Measurements from ENCODE around the gene AKAP13.

The AKAP13 gene

GRCh38 chr15:85445361-85445760 lies 65.0 kb downstream of the AKAP13 start:
- no peak for TF ChIP-seq CTCF (IDR thresholded peaks at IDR 0.05; ENCODE audit: low read depth, low read length, missing control alignments)
- no peak for DNase-seq (ENCODE audit: low read depth)
- in situ Hi-C loops (cut with HindIII; ENCODE audit: low sequenced_read_pairs): no loop called here

GRCh38 chr15:85451099-85451700 lies 70.8 kb downstream of the AKAP13 start:
- no peak overlapping the region for H3K4me3 ChIP-seq (ENCODE audit: low read depth, low read length)
- no peak for DNase-seq (ENCODE audit: low read depth)
- in situ Hi-C loops (cut with HindIII; ENCODE audit: low sequenced_read_pairs): no loop called here
- no peak for TF ChIP-seq CTCF (IDR thresholded peaks at IDR 0.05; ENCODE audit: low read depth, low read length, missing control alignments)

More at GRCh38 chr15:85445361-85445760, 65.0 kb downstream of the AKAP13 start:
- H3K4me3 ChIP-seq (ENCODE audit: low read depth, low read length): no peak overlapping the region

- H3K4me3 ChIP-seq (ENCODE audit: low read depth, low read length): no peak overlapping the region
- in situ Hi-C loops (cut with HindIII; ENCODE audit: low sequenced_read_pairs): no loop called here
- DNase-seq (ENCODE audit: low read depth): no peak
- no peak for TF ChIP-seq CTCF (IDR thresholded peaks at IDR 0.05; ENCODE audit: low read depth, low read length, missing control alignments)
These were observed 72.0 kb downstream of the AKAP13 start for GRCh38 chr15:85452436-85452835.

- no peak for TF ChIP-seq CTCF (IDR thresholded peaks at IDR 0.05; ENCODE audit: low read depth, low read length, missing control alignments)
- H3K4me3 ChIP-seq (ENCODE audit: low read depth, low read length): no peak overlapping the region
- no peak for DNase-seq (ENCODE audit: low read depth)
- in situ Hi-C loops (cut with HindIII; ENCODE audit: low sequenced_read_pairs): no loop called here
These were observed 72.9 kb downstream of the AKAP13 start for GRCh38 chr15:85453144-85453872.

- no peak for TF ChIP-seq CTCF (IDR thresholded peaks at IDR 0.05; ENCODE audit: low read depth, low read length, missing control alignments)
- in situ Hi-C loops (cut with HindIII; ENCODE audit: low sequenced_read_pairs): no loop called here
- H3K4me3 ChIP-seq (ENCODE audit: low read depth, low read length): no peak overlapping the region
- no peak for DNase-seq (ENCODE audit: low read depth)
These were observed 74.0 kb downstream of the AKAP13 start for GRCh38 chr15:85454403-85454802.

GRCh38 chr15:85455891-85456290 lies 75.5 kb downstream of the AKAP13 start:
- no peak for TF ChIP-seq CTCF (IDR thresholded peaks at IDR 0.05; ENCODE audit: low read depth, low read length, missing control alignments)
- in situ Hi-C loops (cut with HindIII; ENCODE audit: low sequenced_read_pairs): no loop called here
- no peak for DNase-seq (ENCODE audit: low read depth)
- H3K4me3 ChIP-seq (ENCODE audit: low read depth, low read length): no peak overlapping the region
